NCI-H2107 treated with DMSO at 0.1 percent for 48 hours (cell line): Measurements from ENCODE around the gene SMAGP.
"Not testable (repeated sequence)": the region's sequence is repeated elsewhere in the genome, so short reads cannot be mapped to it uniquely, and the experiment has no call there.

Source experiments
- DNase-seq: peaks from one replicate; lab custom pipeline; 2025; ENCODE audit not compliant: unreplicated experiment; lab: John Stamatoyannopoulos, UW

Gene SMAGP

GRCh38 chr12:51270067-51270950 lies at the start of gene SMAGP:
SMAGP (minus strand) TSS chr12:51270415; CDS start chr12:51269278, 1,137 bp downstream.
- peak; percentile 25 for DNase-seq

- no peak for DNase-seq
These were observed 48.8 kb upstream of the SMAGP start for GRCh38 chr12:51318846-51319599.

- DNase-seq: not testable (repeated sequence)
These were observed 48.0 kb upstream of the SMAGP start for GRCh38 chr12:51318057-51318806.

- DNase-seq: no peak
These were observed 41.2 kb upstream of the SMAGP start for GRCh38 chr12:51311389-51311788.

- DNase-seq: no peak
These were observed 37.7 kb upstream of the SMAGP start for GRCh38 chr12:51307655-51308593.

GRCh38 chr12:51306507-51306906 lies 36.3 kb upstream of the SMAGP start:
- DNase-seq: no peak

- not testable (repeated sequence) for DNase-seq
These were observed 30.6 kb upstream of the SMAGP start for GRCh38 chr12:51300768-51301167.

- no peak for DNase-seq
These were observed 25.4 kb upstream of the SMAGP start for GRCh38 chr12:51295651-51296050.

- DNase-seq: not testable (repeated sequence)
These were observed 23.9 kb upstream of the SMAGP start for GRCh38 chr12:51294097-51294496.

GRCh38 chr12:51293696-51294095 lies 23.5 kb upstream of the SMAGP start:
- DNase-seq: no peak

GRCh38 chr12:51291603-51292513 lies 21.6 kb upstream of the SMAGP start:
- DNase-seq: not testable (repeated sequence)

GRCh38 chr12:51285843-51286242 lies 15.6 kb upstream of the SMAGP start:
- DNase-seq: no peak

GRCh38 chr12:51281202-51281924 lies 11.1 kb upstream of the SMAGP start:
- no peak for DNase-seq

GRCh38 chr12:51275088-51275487 lies 4.9 kb upstream of the SMAGP start:
- no peak for DNase-seq

GRCh38 chr12:51272810-51273209 lies 2.6 kb upstream of the SMAGP start:
- DNase-seq: not testable (repeated sequence)

- no peak for DNase-seq
These were observed 820 bp upstream of the SMAGP start for GRCh38 chr12:51270951-51271518.

GRCh38 chr12:51269174-51270066 lies 795 bp downstream of the SMAGP start:
- peak; percentile 21 for DNase-seq
